HL-60 (cell line): ENCODE measurements around the gene NVL.
"Not testable (repeated sequence)": the region's sequence is repeated elsewhere in the genome, so short reads cannot be mapped to it uniquely, and the experiment has no call there.

Source experiments
- DNase-seq, 2 experiments: peaks; one replicate each; pipeline ENCODE4 v3.0.0-alpha.2; 2010 to 2020; ENCODE audit warnings: low read depth in 1 of 2, low spot score in 1 of 2
- H3K27ac ChIP-seq: fragments of 250-450 bp; sonication (Bioruptor Pico); replicated peaks from 2 replicates; pipeline ENCODE4 v1.5.1; 2020; ENCODE audit warnings: mild to moderate bottlenecking, moderate library complexity
- H3K27me3 ChIP-seq: fragments of 250-450 bp; sonication (Bioruptor Pico); 2 replicates; pipeline ENCODE4 v1.5.1; 2021; ENCODE audit warnings: mild to moderate bottlenecking, moderate library complexity; ENCODE audit not compliant: insufficient read depth, poor library complexity, severe bottlenecking
- H3K4me3 ChIP-seq: replicated peaks from 2 replicates; pipeline ENCODE4 v1.5.1; 2011; ENCODE audit warnings: mild to moderate bottlenecking, control low read depth, low read length; ENCODE audit not compliant: insufficient read depth
- CTCF ChIP-seq: IDR thresholded peaks from one replicate; pipeline ENCODE4 v1.5.1; 2011; ENCODE audit warnings: low read length, control low read depth, inconsistent platforms; ENCODE audit not compliant: insufficient read depth
- GABPA ChIP-seq: IDR thresholded peaks from 2 replicates; pipeline ENCODE4 v1.6.1; 2012; ENCODE audit warnings: low read depth
- POLR2AphosphoS5 ChIP-seq: IDR thresholded peaks from 2 replicates; pipeline ENCODE4 v1.6.1; 2012; ENCODE audit warnings: low read depth
- REST ChIP-seq: IDR thresholded peaks from 2 replicates; pipeline ENCODE4 v1.6.1; 2012; ENCODE audit warnings: low read depth; ENCODE audit not compliant: insufficient replicate concordance
- SPI1 ChIP-seq: IDR thresholded peaks from 2 replicates; pipeline ENCODE4 v1.6.1; 2012; ENCODE audit warnings: low read depth, mild to moderate bottlenecking, borderline replicate concordance

The NVL gene

GRCh38 chr1:224357626-224358124 lies 27.7 kb upstream of the NVL start:
- no peak for TF ChIP-seq GABPA
- TF ChIP-seq SPI1, result peak; percentile 81
- TF ChIP-seq REST, result no peak
- TF ChIP-seq CTCF, result no peak
- peak; percentile 50; the same call in 1 of the 2 replicates for TF ChIP-seq POLR2AphosphoS5
- H3K27ac ChIP-seq, result peak overlapping the region; percentile 75
- peak overlapping the region; percentile 80 for H3K4me3 ChIP-seq
- no peaks in the 10 kb centered on the region for H3K27me3 ChIP-seq
- DNase-seq, result peak; percentile 81 to 89

- peak within 1 kb of the TSS; percentile 80 for H3K4me3 ChIP-seq
These were observed 27.0 kb upstream of the NVL start, which contains the start of gene CNIH4 for GRCh38 chr1:224356685-224357625. Gene CNIH4, plus strand, starts transcription at chr1:224356879. Its CDS starts 46 bp downstream, at chr1:224356925.

GRCh38 chr1:224353975-224354925 lies 24.3 kb upstream of the NVL start:
- H3K27ac ChIP-seq, result no peak overlapping the region
- DNase-seq, result no peak
- no peak for TF ChIP-seq SPI1
- TF ChIP-seq REST, result no peak
- no peak for TF ChIP-seq POLR2AphosphoS5
- TF ChIP-seq CTCF, result no peak
- TF ChIP-seq GABPA, result no peak
- no peaks in the 10 kb centered on the region for H3K27me3 ChIP-seq
- H3K4me3 ChIP-seq, result no peak overlapping the region

More at GRCh38 chr1:224356685-224357625, 27.0 kb upstream of the NVL start, which contains the start of gene CNIH4:
- Histone ChIP-seq H3K27me3 (no peaks in the 10 kb centered on the region), H3K27ac (peak within 1 kb of the TSS; percentile 75)
- peak; percentile 91 to 95 for DNase-seq
- TF ChIP-seq GABPA (no peak), SPI1 (no peak), CTCF (no peak), POLR2AphosphoS5 (peak; percentile 75; the same call in 1 of the 2 replicates)

- H3K4me3 ChIP-seq, H3K27ac ChIP-seq, H3K27me3 ChIP-seq, DNase-seq: not testable (repeated sequence)
These were observed 22.6 kb upstream of the NVL start for GRCh38 chr1:224352436-224353085.

GRCh38 chr1:224349716-224350115 lies 19.7 kb upstream of the NVL start:
- DNase-seq, H3K4me3 ChIP-seq, H3K27ac ChIP-seq, H3K27me3 ChIP-seq: not testable (repeated sequence)
